SK-N-MC (cell line): Measurements from ENCODE around the gene TAB2.

ENCODE experiments used
- EZH2 ChIP-seq: fragments of 200-600 bp; sonication (generic); IDR thresholded peaks from one replicate; pipeline ENCODE4 v1.6.1; 2017; ENCODE audit warnings: antibody characterized with exemption
- POLR2AphosphoS5 ChIP-seq: IDR thresholded peaks from 2 replicates; pipeline ENCODE4 v1.6.1; 2012; ENCODE audit warnings: mild to moderate bottlenecking, low read depth, low read length, borderline replicate concordance

DNA sequence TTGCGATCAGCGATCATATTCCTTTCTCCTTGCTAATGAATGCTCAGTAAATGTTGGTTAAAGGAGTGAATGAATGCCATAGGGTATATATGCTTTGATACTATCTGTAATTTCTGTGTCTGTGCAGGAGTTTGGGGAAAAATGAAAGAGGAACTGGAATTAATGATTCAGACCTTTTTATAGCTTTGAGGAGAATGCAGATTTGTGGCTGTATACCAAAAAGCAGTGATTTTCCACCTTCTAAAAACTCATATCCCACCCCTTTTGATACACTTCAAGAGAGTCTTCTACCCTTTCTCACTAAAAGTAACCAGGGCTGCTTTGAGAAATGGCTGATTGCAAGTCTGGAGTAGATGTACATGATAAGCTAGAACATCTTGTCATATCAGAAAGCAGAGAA is 56.0 kb downstream of the TAB2 start:
- TF ChIP-seq EZH2 (no peak), POLR2AphosphoS5 (no peak)
